ENCODE measurements around the gene CLIP3.
"Not testable (repeated sequence)": the region's sequence is repeated elsewhere in the genome, so short reads cannot be mapped to it uniquely, and the experiment has no call there.

CLIP3 gene

DNA sequence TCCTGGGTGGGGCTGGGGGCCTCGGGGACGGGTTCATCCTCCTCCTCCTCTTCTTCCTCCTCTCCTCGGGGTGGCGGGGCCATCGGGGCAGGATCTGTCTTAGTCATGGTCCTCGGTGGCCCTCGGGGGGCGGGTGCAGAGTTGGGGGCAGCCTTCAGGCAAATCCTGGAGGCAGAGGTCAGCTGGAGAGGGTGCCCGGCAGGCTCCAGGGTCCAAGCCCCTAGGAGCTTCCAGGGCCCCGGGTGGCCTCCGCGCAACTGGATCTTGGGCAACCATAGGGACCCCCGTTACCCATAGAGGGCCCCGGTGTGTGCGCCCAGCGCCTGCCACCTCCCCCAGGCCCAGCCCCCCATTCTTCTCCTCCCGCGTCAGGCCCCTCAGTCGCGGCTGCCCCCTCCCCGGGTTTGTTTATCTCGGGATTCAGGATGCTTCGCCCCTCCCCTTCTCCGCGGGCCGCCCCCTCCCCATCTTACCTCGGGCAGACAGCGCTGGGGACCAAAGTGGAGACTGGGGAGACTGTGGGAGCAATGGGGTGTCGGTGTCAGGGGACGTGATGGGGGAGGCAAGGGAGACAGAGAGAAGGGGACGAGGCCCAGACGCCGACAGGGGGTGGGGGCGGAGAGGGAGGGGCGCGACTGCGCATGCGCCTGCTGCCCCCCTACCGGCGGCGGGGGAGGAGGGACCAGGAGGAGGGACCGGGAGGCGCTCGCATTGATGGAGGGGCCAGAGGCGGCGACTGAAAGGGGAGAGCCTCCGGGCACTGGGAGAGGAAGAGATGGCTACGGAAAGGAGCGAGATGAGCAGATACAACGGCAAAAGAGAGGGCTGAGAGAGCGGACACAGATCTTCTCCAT lies at the start of gene CLIP3:
CLIP3 (minus strand) TSS at position 623 of the 854 bp plus-strand sequence; CDS start at position 107, 516 bp downstream.
- DNase-seq, result peak; percentile 64

DNA sequence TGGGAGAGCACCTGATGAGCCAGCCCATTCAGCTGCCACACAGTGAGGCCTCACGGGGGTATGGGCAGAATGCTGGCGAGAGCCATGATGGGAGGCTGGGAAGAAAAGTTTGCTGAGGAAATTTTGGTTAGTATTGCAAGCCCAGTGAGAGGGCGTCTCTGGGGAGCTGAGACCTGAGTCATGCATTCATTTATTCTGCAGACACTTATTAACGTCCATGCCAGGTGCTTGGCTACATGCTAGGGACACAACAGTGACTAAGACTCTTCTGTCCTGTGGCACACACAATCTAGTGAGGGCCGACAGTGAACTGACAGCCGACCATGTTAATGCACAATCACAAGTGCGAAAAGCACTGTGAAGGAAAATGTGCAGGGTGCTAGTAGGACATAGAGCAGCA lies 49.2 kb upstream of the CLIP3 start:
- no peak for DNase-seq

GRCh38 chr19:36081385-36081784 lies 48.7 kb upstream of the CLIP3 start:
- no peak for DNase-seq

- DNase-seq, result no peak
Measured at GRCh38 chr19:36079389-36079945, 46.8 kb upstream of the CLIP3 start.

DNA sequence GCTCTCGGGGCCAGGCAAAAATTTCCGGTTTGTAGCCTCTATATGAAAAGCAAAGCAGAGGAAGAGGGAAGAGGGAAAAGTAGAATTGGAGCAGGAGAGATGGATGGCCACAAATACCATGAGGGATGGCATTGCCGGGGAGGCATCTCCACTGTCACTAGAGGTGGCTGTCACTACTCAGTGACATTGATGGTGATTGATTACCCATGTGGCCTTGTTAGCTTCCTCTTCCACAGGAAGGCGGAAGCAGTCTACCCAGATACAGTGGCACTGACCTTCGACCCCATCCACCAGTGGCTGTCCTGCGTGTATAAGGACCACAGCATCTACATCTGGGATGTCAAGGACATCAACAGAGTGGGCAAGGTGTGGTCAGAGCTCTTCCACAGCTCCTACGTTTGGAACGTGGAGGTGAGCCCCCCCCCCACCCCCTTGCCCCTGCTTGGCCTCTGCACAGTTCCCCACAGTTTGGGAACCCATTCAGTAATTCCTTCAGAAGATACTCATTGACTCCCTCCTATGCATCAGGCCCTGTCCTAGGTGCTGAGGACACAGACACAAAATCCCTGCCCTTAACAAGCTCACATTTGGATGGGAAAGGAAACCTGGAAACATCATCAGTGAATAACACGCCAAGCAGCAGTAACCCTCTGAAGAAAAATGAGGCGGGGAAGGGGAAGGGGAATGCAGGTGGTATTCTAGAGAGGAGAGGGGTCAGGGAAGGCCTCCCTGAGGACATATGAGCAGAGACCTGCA lies 40.6 kb upstream of the CLIP3 start:
- DNase-seq, result no peak

DNA sequence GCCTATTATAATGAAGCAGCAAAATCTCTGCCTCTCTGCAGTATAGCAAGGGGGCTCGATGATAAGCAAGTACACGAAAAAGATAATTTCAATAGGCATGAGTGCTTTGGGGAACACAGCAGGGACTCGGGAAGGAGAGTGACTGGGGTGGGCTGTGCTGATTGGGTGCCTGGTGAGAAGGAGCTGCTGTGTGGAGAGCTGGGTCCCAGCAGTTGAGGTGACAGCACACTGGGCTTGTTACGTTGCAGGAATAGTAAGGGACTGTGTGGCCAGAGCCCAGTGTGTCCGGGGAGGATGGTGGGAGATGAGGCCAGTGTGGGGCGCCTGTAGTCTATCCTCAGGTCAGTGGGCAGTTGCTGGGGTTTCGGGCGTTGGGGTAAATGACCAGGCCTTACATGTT lies 39.4 kb upstream of the CLIP3 start:
- DNase-seq, result no peak

DNA sequence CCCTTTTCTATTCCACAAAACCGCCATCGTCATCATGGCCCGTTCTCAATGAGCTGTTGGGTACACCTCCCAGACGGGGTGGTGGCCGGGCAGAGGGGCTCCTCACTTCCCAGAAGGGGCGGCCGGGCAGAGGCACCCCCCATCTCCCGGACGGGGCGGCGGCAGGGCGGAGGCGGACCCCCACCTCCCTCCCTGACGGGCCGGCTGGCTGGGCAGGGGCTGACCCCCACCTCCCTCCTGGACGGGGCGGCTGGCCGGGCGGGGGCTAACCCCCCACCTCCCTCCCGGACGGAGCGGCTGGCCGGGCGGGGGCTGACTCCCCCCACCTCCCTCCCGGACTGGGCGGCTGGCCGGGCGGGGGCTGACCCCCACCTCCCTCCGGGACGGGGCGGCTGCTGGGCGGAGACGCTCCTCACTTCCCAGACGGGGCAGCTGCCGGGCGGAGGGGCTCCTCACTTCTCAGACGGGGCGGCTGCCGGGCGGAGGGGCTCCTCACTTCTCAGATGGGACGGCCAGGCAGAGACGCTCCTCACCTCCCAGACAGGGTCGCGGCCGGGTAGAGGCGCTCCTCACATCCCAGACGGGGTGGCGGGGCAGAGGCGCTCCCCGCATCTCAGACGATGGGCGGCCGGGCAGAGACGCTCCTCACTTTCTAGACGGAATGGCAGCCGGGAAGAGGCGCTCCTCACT lies 36.3 kb upstream of the CLIP3 start:
- not testable (repeated sequence) for DNase-seq

- no peak for DNase-seq
Measured at GRCh38 chr19:36067681-36068080, 35.0 kb upstream of the CLIP3 start.

- no peak for DNase-seq
Measured at GRCh38 chr19:36064826-36065225, 32.2 kb upstream of the CLIP3 start.

DNA sequence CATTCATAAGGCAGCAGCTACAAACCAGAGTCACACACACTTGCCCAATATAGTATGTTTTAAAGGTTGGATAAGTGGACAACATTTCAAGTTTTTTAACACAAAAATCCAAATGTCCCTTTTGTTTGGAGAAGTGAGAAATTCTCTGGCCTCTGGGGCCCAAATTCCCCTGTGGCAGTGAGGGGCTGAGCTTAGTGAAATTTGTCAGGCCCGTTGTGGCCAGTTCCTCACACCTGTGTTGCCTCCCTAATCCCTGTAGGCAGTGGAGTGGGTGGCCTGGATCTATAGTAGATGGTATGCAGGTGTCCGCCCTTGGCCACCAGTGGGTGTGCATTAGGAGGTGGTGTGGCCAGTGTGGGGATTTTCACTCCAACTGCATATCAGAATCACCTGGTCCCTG lies 28.7 kb upstream of the CLIP3 start:
- no peak for DNase-seq

DNA sequence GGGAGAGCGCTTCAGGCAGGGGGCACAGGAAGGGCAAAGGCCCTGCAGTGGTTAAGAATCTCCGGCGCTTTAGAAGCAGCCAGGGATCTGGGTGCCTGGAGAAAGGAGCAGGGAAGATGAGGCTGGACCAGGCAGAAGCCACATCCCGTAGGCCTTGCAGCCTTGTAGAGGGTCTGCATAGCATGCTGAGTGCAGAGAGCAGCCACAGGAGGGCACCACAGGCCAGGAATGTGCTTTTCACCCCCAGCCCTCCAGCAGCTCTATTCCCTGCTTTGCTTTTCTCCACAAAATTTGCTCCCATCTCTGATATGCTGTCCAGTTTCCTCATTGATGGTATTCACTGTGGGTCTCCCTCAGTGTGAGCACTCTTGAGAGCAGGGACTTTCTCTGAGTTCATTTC lies 27.8 kb upstream of the CLIP3 start:
- DNase-seq, result no peak

- no peak for DNase-seq
Measured at GRCh38 chr19:36059180-36059910, 26.7 kb upstream of the CLIP3 start.

- no peak for DNase-seq
Measured at GRCh38 chr19:36058481-36059179, 26.0 kb upstream of the CLIP3 start.

- peak; percentile 98 for DNase-seq
Measured at GRCh38 chr19:36054733-36055686, 22.3 kb upstream of the CLIP3 start, which contains the start of gene WDR62. TSS of gene WDR62 (plus strand) at chr19:36054897. CDS start at chr19:36054972, 75 bp downstream.

GRCh38 chr19:36054119-36054732 lies 21.6 kb upstream of the CLIP3 start, which contains the start of gene THAP8:
TSS of gene THAP8 (minus strand) at chr19:36054285. CDS start at chr19:36054217, 68 bp downstream.
- peak; percentile 98 for DNase-seq

- no peak for DNase-seq
Measured at GRCh38 chr19:36051637-36052036, 19.0 kb upstream of the CLIP3 start.

DNA sequence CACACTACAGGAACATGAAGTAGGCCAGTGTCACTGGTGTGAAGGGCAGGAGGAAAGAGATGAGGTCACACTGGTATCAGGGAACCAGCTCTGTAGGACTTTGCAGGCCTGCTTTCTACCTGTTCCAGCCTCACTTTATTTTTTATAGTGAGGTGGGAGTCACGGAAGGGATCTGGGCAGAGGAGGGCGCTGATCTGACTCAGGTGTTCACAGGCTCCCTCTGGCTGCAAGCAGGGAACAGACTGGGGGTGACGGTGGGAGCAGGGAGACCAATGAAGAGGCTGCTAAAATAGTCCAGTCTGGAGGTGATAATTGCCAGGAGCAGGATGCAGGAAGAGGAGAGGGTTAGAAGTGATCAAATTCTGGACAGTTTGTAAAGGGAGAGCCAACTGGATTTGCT lies 18.6 kb upstream of the CLIP3 start:
- DNase-seq, result no peak

DNA sequence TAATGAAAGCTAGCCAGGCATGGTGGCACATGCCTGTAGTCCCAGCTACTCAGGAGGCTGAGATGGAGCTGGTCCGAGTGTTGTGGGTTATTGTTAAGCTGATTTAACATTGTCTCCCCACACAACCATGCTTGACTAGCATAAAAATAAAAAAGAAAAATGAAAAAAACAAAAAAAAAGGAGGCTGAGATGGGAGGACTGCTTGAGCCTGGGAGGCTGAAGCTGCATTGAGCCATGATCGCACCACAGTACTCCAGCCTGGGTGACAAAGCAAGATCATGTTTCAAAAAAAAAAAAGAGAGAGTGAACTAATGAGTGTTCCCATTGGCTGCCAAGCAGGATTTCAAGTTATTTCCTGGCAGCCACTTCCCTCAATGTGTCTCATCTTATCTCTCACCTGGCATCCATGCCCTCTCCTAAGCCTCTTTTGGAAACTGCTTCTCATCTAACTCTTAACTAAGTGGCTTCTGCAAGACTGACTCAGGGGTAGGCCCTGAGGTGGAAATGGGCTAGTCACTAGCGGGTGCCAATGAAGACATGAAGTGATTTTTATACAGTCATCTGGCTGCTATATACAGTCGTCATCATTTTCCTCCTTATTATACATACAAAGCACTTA lies 16.5 kb upstream of the CLIP3 start:
- DNase-seq, result no peak

DNA sequence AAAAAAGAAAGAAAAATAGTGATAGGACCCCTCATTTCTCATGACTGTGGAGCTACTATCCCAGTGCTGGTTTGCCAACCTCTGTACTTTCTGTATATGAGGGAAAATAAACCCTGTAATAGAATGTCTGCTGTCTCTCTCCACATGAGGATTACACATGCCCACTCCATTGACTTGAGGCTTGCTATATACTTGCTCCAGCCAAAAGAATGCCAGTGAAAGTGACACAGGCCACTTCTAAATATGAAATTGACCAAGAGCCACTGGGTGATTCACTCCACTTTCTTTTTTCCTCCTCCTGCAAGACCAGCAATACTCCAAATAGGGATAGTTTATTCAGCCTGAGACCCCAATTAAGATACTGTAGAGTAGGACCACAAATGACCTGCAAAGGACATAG lies 15.2 kb upstream of the CLIP3 start:
- no peak for DNase-seq

Data from NCI-H748 treated with DMSO at 0.1 percent for 48 hours (cell line).